Activated T-helper 17 cell treated with anti-CD3 and anti-CD28 coated beads, Interleukin-2, amount 50 U/mL, for 72 hours (primary cell): ENCODE results near the gene CACNA2D2. TPM values are rescaled to one million over a fixed set of nuclear protein-coding genes. Genes with fewer than 3 reads are reported as not detected.

Source experiments
- ATAC-seq: fragments of 150-1000 bp; cut with Tn5 transposase; replicated peaks from 2 replicates; pipeline ENCODE4 v1.10.0; 2021; ENCODE audit warnings: mild to moderate bottlenecking, moderate library complexity
- H3K27ac Mint-ChIP-seq: one replicate; pipeline ENCODE4 v1.8.0; 2022; ENCODE audit warnings: mixed read lengths
- H3K27me3 Mint-ChIP-seq: one replicate; pipeline ENCODE4 v1.8.0; 2022; ENCODE audit warnings: mixed read lengths
- H3K36me3 Mint-ChIP-seq: one replicate; pipeline ENCODE4 v1.8.0; 2022; ENCODE audit warnings: low read depth, mild to moderate bottlenecking, mixed read lengths
- H3K4me1 Mint-ChIP-seq: one replicate; pipeline ENCODE4 v1.8.0; 2022; ENCODE audit warnings: mixed read lengths
- H3K4me3 Mint-ChIP-seq: one replicate; pipeline ENCODE4 v1.8.0; 2022; ENCODE audit warnings: mild to moderate bottlenecking, mixed read lengths
- H3K9me3 Mint-ChIP-seq: one replicate; pipeline ENCODE4 v1.8.0; 2022; ENCODE audit warnings: mixed read lengths
- total RNA-seq, 2 donors: library from RNA; stranded (reverse); gene quantifications; one replicate each; pipeline ENCODE4 v1.2.3, GENCODE V29; 2022

Gene CACNA2D2
- 1 to 10 TPM in 1 of 2 donors, under 1 TPM in 1; 0.50 to 5.0 TPM for total RNA-seq

DNA sequence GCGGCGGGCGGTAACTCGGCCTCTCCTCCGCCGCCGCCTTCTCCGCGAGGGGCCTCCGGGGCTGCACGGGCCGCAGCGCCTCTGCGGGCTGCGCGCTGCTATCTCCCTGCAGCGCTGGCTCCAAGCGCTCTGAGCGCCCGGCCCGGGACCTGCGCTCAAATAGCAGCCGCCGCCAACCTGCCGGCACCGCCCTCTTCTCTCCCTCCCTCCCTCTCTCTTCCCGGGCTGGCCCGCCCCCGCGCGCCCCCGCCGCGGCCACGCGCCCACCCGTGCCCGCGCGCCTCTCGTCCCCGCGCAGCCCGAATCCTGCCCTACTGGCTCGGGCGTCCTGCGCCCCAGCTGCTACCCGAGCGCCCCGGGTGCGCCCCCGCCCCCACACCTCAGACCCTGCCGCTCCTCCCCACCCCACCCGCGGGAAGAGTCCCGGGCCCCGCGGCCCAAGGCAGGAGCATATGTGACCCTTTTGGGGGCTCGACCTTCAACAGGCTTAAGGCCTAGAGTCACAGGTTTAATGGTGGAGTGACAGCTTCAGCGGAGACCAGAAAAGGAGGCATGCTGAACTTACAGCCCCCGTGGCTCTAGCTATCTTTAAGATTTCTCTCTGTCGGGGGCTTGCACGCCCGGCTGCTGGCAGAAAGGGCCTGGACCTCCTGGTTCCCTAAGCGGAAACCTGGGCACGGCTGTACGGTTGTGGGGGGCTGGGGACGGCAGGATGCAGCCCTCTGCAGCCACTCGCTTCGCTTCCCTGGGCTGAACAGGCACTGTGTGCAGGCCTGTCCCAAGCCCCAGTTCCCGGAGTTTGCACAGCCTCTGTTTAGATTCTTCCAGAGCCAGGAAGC lies at the start of gene CACNA2D2:
TSS of gene CACNA2D2 (minus strand) at position 131 of the 839 bp plus-strand sequence. CDS start 211 bp downstream, outside the sequence.
- H3K9me3 Mint-ChIP-seq = no peaks in the 10 kb centered on the region

DNA sequence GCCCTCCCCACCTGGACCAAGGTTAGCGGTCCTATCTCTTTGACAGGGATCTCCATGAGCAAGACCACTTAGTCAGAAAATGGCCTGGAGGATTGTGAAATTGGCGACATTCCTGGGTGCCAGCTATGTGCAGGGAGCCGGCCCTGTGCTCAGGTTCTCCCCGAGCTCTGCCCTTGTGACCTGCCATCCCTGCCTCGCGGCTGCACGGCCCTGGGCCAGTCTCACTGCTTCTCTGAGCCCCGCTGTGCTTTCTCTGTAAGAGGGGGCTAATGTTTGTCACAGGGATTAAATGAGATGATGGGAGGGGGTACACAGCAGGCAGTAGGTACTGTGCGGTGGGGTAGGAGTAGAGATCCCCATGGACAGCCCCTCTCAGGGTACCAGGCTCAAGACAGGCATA lies 49.2 kb upstream of the CACNA2D2 start:
- Mint-ChIP-seq H3K4me1 (no peaks in the 10 kb centered on the region), H3K36me3 (no peaks in the 10 kb centered on the region), H3K9me3 (no peaks in the 10 kb centered on the region), H3K27me3 (no peaks in the 10 kb centered on the region), H3K4me3 (no peak overlapping the region), H3K27ac (no peak overlapping the region)
- no peak for ATAC-seq

More for the DNA sequence above, at the start of gene CACNA2D2:
- peak within 1 kb of the TSS; percentile 65 for H3K4me3 Mint-ChIP-seq
- H3K27me3 Mint-ChIP-seq = peaks cover 17% of the 10 kb centered on the region
- H3K27ac Mint-ChIP-seq = no peak within 1 kb of the TSS
- peak; percentile 68 for ATAC-seq
- H3K36me3 Mint-ChIP-seq = no peaks in the 10 kb centered on the region
- no peaks in the 10 kb centered on the region for H3K4me1 Mint-ChIP-seq

DNA sequence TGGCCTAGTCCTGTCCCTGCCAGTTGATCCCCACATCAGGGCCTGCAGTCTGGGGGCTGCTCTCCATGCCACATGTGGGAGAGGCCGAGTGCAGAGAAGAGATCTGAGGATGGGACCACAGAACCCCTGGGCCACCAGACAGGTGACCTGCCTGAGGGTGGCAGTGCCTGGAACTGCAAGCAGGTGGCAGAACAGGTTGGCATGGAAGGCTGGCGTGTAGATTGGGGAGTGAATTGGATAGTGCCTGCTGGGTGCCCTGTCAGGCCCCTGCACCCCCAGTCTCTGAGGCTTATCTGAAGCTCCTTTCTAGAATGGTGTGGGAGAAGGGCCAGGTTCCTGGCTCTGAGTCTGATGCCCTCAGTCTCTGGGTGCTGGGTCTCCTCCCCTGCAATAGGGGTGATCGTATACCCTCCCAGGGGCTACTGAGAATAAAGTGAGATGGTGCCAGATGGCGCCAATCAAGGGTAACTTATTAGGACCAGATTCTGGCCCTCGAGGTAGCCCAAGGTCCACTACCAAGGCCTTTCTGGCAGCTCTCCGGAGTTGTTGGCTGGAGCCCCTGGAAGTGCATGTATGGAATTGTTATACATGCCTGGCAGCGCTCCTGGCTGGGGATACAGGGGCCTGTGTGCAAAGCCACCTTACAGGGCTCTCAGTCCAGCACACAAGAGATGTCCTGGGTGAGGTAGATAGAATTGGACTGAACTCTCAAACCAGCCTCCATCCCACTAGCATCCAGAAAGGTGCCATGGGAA lies 48.4 kb upstream of the CACNA2D2 start:
- no peaks in the 10 kb centered on the region for H3K4me1 Mint-ChIP-seq
- H3K27ac Mint-ChIP-seq = peak overlapping the region; percentile 41
- H3K27me3 Mint-ChIP-seq = no peaks in the 10 kb centered on the region
- no peaks in the 10 kb centered on the region for H3K36me3 Mint-ChIP-seq
- no peak overlapping the region for H3K4me3 Mint-ChIP-seq
- no peak for ATAC-seq
- H3K9me3 Mint-ChIP-seq = no peaks in the 10 kb centered on the region

DNA sequence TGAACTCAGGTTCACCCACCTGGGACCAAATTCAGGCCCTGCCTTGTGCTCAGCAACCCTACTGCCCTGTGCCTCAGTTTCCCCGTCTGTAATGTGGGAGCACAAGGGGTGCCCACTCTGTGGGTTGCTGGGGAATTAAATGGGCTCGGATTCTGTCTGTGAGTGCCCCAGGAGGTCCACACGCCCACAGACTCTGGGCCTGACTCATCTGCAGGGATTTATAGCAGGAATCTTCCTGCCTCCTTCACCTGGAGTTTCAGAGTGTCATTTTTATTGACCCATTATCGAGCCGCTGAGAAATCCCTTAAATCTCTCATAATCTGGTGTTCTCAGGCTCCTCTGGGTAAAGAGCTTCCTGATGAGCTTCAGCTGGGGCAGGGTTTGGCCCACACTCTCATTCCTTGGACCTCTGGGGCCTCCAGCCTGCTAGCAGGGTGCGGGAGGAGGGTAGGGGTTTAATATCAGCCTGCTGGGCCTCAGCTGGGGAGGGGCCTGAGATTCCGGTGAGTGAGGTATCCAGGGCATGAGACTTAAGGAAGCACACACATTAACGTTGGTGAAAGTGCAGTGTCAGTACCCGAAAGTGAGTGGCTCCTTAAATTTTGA lies 47.7 kb upstream of the CACNA2D2 start:
- Mint-ChIP-seq H3K27ac (peak overlapping the region; percentile 41), H3K36me3 (no peaks in the 10 kb centered on the region), H3K9me3 (no peaks in the 10 kb centered on the region), H3K4me1 (no peaks in the 10 kb centered on the region), H3K4me3 (no peak overlapping the region), H3K27me3 (no peaks in the 10 kb centered on the region)
- no peak for ATAC-seq

DNA sequence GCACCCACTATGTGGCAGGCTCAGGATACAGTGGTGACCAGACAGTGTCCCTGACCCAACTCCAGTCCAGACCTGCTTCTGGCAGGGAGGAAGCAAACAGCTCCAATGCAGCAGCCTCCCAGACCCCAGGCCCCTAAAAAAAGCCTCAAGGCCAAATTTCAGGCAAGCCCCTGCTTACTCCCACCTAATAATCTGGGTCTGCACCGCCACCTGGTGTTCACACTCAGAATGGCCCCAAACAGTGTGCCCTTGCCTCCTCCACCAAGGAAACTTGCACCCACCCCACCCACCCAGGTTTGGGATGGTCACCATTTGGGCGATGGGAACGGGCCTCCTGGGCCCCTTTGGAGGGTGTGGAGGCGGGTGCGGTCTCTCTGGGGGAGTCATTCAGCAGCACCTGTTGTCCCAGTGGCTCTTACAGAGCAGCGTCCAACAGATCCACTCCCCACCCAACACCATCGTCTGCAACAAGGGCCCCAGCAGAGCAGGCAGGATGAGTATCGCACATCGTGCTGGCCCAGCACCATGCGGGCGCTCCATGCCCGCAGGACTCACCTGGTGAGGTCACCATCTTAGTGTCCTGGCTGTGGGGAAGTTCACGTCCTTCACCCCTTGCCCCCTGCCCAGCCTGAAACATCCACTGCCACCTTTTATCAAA lies 46.8 kb upstream of the CACNA2D2 start:
- H3K4me3 Mint-ChIP-seq = no peak overlapping the region
- H3K36me3 Mint-ChIP-seq = no peaks in the 10 kb centered on the region
- no peaks in the 10 kb centered on the region for H3K9me3 Mint-ChIP-seq
- H3K27me3 Mint-ChIP-seq = no peaks in the 10 kb centered on the region
- ATAC-seq = peak; percentile 67
- no peaks in the 10 kb centered on the region for H3K4me1 Mint-ChIP-seq
- no peak overlapping the region for H3K27ac Mint-ChIP-seq

DNA sequence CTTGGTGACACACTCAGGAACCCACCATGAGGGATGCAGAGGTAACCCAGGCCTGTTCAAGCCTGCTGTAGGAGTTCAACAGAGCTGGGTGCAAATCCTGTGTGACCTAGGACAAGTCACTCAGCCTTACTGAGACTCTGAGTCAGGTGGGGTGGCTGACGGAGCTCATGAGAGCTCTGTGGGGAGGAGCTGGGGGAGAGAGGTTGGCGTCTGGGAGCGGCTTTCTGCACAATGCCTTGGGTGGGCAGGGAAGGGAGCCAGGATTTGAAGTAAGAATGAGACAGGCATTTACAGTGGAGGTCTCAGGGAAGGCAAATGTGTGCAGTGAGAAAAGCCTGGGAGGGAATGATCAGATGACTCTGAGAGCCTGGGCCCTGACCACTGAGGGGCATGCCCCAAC lies 45.8 kb upstream of the CACNA2D2 start:
- no peak for ATAC-seq
- Mint-ChIP-seq H3K4me3 (no peak overlapping the region), H3K4me1 (no peaks in the 10 kb centered on the region), H3K27ac (no peak overlapping the region), H3K36me3 (no peaks in the 10 kb centered on the region), H3K27me3 (no peaks in the 10 kb centered on the region), H3K9me3 (no peaks in the 10 kb centered on the region)

DNA sequence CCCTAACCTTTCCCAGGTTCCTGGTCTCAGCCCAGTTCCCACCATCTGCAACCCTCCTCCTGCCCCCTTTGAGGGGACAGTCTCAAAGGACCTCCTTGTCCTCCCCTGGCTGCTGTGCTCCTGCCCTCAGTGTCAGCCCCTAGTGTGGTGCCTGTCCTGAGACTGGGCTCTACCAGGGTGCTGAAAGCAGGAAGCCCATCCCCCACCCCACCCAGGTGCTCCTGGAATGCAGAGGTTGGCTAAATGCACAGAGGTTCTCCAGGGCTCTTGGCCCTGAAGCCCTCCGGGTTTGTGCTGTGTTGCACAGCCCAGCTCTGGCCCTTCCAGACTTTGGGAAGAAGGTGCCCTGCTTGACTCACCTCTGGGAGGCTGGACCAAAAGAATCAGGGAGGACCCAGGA lies 42.3 kb upstream of the CACNA2D2 start:
- Mint-ChIP-seq H3K27ac (no peak overlapping the region), H3K9me3 (no peaks in the 10 kb centered on the region), H3K27me3 (peaks cover 4% of the 10 kb centered on the region), H3K4me1 (no peaks in the 10 kb centered on the region), H3K4me3 (no peak overlapping the region), H3K36me3 (no peaks in the 10 kb centered on the region)
- no peak for ATAC-seq

DNA sequence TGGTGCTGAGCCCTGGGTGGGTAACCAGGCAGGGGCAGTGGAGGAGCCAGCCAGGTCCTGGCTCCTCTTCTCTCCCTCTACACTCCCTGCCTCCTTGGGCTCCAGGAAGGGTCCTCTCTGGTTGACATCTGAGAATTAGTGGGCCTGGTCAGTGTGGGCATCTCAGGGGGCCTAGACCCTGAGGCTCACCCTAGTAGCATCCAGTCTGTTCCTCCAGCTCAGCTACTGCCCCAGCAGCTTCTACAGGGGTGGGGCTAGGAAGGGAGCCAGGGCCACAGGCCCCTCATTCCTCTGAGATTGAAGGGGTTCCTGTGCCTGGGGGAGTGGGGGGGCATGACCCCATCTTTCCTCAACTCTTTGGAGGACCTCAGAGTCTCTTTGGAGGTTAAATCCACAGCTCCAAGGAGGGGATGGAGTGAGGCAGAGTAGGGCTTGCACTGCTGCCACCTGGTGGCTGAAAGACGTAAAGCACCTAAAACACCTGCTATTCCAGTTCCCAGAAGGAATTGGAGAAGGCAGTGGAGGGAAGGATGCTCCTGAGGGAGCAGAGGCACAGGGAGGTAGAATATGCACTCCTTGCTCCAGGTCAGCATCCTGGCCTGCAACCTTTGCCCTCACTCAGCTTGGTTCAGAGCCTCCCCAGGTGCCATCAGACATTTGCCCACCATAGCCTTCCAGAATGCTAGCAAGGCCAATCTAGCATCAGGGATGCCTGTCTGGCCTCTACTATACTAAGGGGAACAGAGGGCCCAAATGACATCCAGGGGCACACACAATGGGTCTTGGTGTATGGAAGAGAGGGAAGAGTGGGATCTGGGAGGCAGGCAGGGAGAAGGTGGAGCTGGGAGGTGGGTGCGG lies 39.0 kb upstream of the CACNA2D2 start:
- Mint-ChIP-seq H3K27me3 (peaks cover 12% of the 10 kb centered on the region), H3K36me3 (no peaks in the 10 kb centered on the region), H3K4me1 (no peaks in the 10 kb centered on the region), H3K9me3 (no peaks in the 10 kb centered on the region), H3K4me3 (no peak overlapping the region), H3K27ac (no peak overlapping the region)
- peak; percentile 73 for ATAC-seq

DNA sequence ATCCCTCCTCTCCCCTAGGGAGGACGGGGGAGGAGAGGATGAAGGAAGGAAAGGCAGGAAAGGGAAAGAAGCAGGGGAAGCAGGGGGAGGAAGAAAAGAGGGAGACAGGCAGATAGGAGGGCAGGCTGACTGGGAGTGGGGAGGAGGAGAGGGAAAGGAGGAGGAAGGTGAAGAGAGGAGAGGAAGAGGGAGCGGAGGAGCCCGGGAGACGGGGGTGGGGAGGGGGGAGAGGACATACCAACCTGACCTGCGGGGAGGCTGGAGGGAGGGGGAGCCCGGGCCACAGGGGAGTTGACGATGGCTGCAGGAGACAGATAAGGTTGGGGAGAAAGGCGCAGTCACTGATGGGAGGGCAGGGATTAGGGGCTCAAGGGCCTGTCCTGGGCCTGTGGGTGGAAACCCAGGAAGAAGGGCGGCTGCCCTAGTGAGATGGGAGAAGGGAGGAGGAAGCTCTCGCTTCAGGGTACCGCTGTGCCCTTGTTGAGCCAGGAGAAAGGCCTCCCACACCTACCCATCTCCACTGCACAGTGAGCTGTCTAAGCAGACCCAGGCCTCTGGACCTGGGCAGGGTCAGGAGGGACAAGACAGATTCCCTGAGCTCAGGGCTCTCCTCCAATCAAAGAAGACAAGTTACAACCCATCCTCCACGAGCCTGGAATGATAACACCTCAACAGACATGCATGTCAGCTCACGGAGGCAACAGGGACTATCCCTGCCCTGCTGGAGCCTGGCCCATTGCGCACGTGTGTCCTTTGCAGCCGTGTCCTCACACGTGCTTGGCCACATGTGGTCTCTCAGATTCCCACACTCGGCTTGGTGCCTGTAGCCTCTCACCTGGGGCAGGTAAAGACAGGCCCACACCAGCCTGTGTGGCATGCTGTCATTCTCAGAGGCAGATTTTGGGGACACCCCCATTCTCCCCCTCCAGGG lies 36.2 kb upstream of the CACNA2D2 start:
- ATAC-seq = no peak
- H3K4me1 Mint-ChIP-seq = no peaks in the 10 kb centered on the region
- H3K9me3 Mint-ChIP-seq = no peaks in the 10 kb centered on the region
- no peak overlapping the region for H3K27ac Mint-ChIP-seq
- peaks cover 21% of the 10 kb centered on the region for H3K27me3 Mint-ChIP-seq
- H3K36me3 Mint-ChIP-seq = no peaks in the 10 kb centered on the region
- H3K4me3 Mint-ChIP-seq = no peak overlapping the region

DNA sequence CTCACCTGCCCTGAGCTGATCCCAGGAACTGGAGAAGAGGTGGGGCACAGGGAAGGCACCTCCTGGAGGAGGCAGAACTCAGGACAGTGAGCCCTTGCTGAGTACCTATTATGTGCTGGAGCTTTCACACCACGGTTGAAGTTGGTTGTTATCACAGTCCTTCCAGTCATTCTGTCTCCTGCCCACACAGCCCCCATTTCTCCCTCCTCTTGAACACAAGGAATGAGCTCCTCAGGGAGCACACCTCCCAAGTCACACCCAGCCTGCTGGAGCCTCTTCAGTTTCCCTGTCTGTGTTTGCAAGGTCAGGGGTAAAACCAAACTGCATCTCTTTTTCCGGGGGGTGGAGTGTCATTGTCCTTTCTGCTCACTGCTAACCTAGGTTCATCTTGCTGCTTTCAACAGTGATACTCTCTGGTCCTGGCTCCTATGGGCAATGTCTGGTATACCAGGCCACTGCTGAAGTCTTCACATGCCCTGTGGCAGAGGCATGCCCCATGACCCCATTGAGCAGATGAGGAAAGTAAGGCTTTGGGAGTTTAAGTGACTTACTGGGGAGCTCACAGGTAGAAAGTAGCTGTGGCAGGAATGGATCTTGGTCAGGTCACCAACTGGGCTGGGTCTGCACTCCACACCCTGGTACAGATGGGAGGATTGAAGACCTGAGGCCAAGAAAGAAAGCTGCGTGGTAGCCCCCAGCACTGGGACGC lies 34.1 kb upstream of the CACNA2D2 start:
- Mint-ChIP-seq H3K27ac (no peak overlapping the region), H3K9me3 (no peaks in the 10 kb centered on the region), H3K4me3 (no peak overlapping the region), H3K27me3 (peaks cover 21% of the 10 kb centered on the region), H3K36me3 (no peaks in the 10 kb centered on the region), H3K4me1 (no peaks in the 10 kb centered on the region)
- no peak for ATAC-seq

DNA sequence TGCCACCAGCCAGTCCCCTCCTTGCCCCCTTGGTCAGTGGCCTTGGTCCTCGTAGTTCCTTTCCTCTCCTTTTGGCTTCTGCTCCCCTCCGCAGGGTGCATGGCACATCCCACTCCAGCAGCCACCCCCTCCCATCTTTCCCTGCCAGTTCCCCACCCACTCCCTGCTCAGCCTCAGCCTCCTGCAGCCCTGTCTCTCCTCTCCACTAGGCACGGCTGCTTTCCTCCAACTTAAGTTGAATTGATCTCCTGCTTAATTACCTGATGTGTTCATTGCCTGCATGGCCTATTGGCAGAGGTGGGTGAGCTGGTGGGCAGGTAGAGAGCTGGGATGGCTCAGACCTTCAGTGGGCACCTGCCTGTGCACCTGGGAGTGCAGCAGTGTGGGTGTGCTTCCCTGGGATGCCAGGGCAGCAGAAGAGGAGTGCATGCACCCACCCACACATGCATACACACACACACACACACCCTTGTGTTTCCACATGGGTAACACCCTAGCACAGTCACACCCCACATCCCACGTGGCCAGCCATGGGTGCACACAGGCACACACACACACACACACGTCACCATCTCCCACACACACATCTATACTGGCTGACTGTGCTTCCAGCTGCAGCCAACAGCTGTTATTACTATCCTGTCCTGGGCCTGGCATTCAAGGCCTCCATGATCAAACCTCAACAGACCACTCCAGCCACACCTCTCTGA lies 33.2 kb upstream of the CACNA2D2 start:
- no peaks in the 10 kb centered on the region for H3K9me3 Mint-ChIP-seq
- H3K4me1 Mint-ChIP-seq = no peaks in the 10 kb centered on the region
- no peak overlapping the region for H3K27ac Mint-ChIP-seq
- no peak overlapping the region for H3K4me3 Mint-ChIP-seq
- ATAC-seq = peak; percentile 59
- peaks cover 21% of the 10 kb centered on the region for H3K27me3 Mint-ChIP-seq
- no peaks in the 10 kb centered on the region for H3K36me3 Mint-ChIP-seq
